GM19397 (cell line): ENCODE results near the gene DCPS.
"Not testable (repeated sequence)": the region's sequence is repeated elsewhere in the genome, so short reads cannot be mapped to it uniquely, and the experiment has no call there.

Experiments used
- ATAC-seq: cut with Tn5 transposase; IDR thresholded peaks from one replicate; pipeline ENCODE4 v1.9.1; 2021; ENCODE audit warnings: mild to moderate bottlenecking, moderate library complexity; ENCODE audit not compliant: unreplicated experiment

DCPS gene

GRCh38 chr11:126284829-126285228 is 19.0 kb upstream of the DCPS start:
- no peak for ATAC-seq

- no peak for ATAC-seq
Measured at GRCh38 chr11:126288237-126288636, 15.6 kb upstream of the DCPS start.

- ATAC-seq, result no peak
Measured at GRCh38 chr11:126290887-126291286, 13.0 kb upstream of the DCPS start.

- no peak for ATAC-seq
Measured at GRCh38 chr11:126293726-126294125, 10.1 kb upstream of the DCPS start.

GRCh38 chr11:126297004-126297403 is 6.9 kb upstream of the DCPS start:
- ATAC-seq, result no peak

- ATAC-seq, result no peak
Measured at GRCh38 chr11:126304457-126305075, 706 bp downstream of the DCPS start.

- peak; percentile 49 for ATAC-seq
Measured at GRCh38 chr11:126305699-126306098, 1.8 kb downstream of the DCPS start.

GRCh38 chr11:126307706-126308105 is 3.8 kb downstream of the DCPS start:
- no peak for ATAC-seq

GRCh38 chr11:126308271-126308671 is 4.4 kb downstream of the DCPS start:
- no peak for ATAC-seq

- ATAC-seq, result not testable (repeated sequence)
Measured at GRCh38 chr11:126308771-126309170, 4.9 kb downstream of the DCPS start.

GRCh38 chr11:126310200-126310991 is 6.5 kb downstream of the DCPS start:
- peak; percentile 32 for ATAC-seq

GRCh38 chr11:126310992-126311310 is 7.1 kb downstream of the DCPS start:
- no peak for ATAC-seq

- peak; percentile 64 for ATAC-seq
Measured at GRCh38 chr11:126311401-126312291, 7.8 kb downstream of the DCPS start.

- no peak for ATAC-seq
Measured at GRCh38 chr11:126312961-126313360, 9.1 kb downstream of the DCPS start.

- no peak for ATAC-seq
Measured at GRCh38 chr11:126313826-126314225, 10.0 kb downstream of the DCPS start.

GRCh38 chr11:126317432-126317755 is 13.5 kb downstream of the DCPS start:
- ATAC-seq, result no peak

GRCh38 chr11:126317756-126318573 is 14.1 kb downstream of the DCPS start:
- peak; percentile 29 for ATAC-seq

- ATAC-seq, result peak; percentile 81
Measured at GRCh38 chr11:126318574-126319373, 14.9 kb downstream of the DCPS start.

- ATAC-seq, result no peak
Measured at GRCh38 chr11:126319374-126319740, 15.5 kb downstream of the DCPS start.

- no peak for ATAC-seq
Measured at GRCh38 chr11:126322996-126323395, 19.1 kb downstream of the DCPS start.
